Neural cell (in vitro differentiated cells): Measurements from ENCODE around the gene PTCRA. TPM values are rescaled to one million over a fixed set of nuclear protein-coding genes. Genes with fewer than 3 reads are reported as not detected.
"Not testable (repeated sequence)": the region's sequence is repeated elsewhere in the genome, so short reads cannot be mapped to it uniquely, and the experiment has no call there.

Source experiments
- H2AFZ ChIP-seq: fragments of 200-600, 300-800 bp; sonication (generic), shearing (Covaris generic); 2 replicates; pipeline ENCODE4 v1.6.0; 2014; ENCODE audit warnings: low read depth, mild to moderate bottlenecking, antibody characterized with exemption, low read length, moderate library complexity
- H3F3A ChIP-seq: fragments of 200-600 bp; shearing (Covaris generic); 2 replicates; pipeline ENCODE4 v1.6.1; 2016; ENCODE audit warnings: mild to moderate bottlenecking, moderate library complexity, mixed read lengths, antibody characterized with exemption, low read length; ENCODE audit not compliant: insufficient read depth, poor library complexity, severe bottlenecking
- H3K27ac ChIP-seq: fragments of 200-600, 300-800 bp; sonication (generic), shearing (Covaris generic); 2 replicates; pipeline ENCODE4 v1.5.1; 2014; ENCODE audit warnings: mild to moderate bottlenecking, low read length, moderate library complexity
- H3K27me3 ChIP-seq: fragments of 300-800, 200-600 bp; sonication (generic), shearing (Covaris generic); 2 replicates; pipeline ENCODE4 v1.6.0; 2014; ENCODE audit warnings: mild to moderate bottlenecking, low read depth, low read length, moderate library complexity; ENCODE audit not compliant: insufficient read depth
- H3K36me3 ChIP-seq: fragments of 300-800, 200-600 bp; sonication (generic), shearing (Covaris generic); 2 replicates; pipeline ENCODE4 v1.5.1; 2014; ENCODE audit warnings: mild to moderate bottlenecking, antibody characterized with exemption, low read length, moderate library complexity; ENCODE audit not compliant: insufficient read depth
- H3K4me2 ChIP-seq: fragments of 300-800, 200-600 bp; sonication (generic), shearing (Covaris generic); 2 replicates; pipeline ENCODE4 v1.6.0; 2014; ENCODE audit warnings: mild to moderate bottlenecking, low read length
- H3K4me3 ChIP-seq: fragments of 300-800, 200-600 bp; sonication (generic), shearing (Covaris generic); 2 replicates; pipeline ENCODE4 v1.5.1; 2014; ENCODE audit warnings: mild to moderate bottlenecking, low read length, moderate library complexity
- H3K79me2 ChIP-seq: fragments of 200-600 bp; shearing (Covaris generic); replicated peaks from 2 replicates; pipeline ENCODE4 v1.6.0; 2014; ENCODE audit warnings: mild to moderate bottlenecking, low read length, moderate library complexity; ENCODE audit not compliant: insufficient read depth
- H3K9ac ChIP-seq: fragments of 300-800, 200-600 bp; sonication (generic), shearing (Covaris generic); 2 replicates; pipeline ENCODE4 v1.6.1; 2016; ENCODE audit warnings: mild to moderate bottlenecking, low read length, mixed read lengths
- H3K9me2 ChIP-seq: fragments of 200-600 bp; shearing (Covaris generic); 2 replicates; pipeline ENCODE4 v1.6.1; 2016; ENCODE audit warnings: mild to moderate bottlenecking, low read length, mixed read lengths; ENCODE audit not compliant: insufficient read depth
- H3K9me3 ChIP-seq: fragments of 200-600, 300-800 bp; sonication (generic), shearing (Covaris generic); 2 replicates; pipeline ENCODE4 v1.6.1; 2016; ENCODE audit warnings: mild to moderate bottlenecking, mixed run types, low read length, moderate library complexity, mixed read lengths
- H4K20me1 ChIP-seq: fragments of 200-600 bp; shearing (Covaris generic); 2 replicates; pipeline ENCODE4 v1.6.1; 2016; ENCODE audit warnings: mild to moderate bottlenecking, mixed run types; ENCODE audit not compliant: insufficient read depth
- EP300 ChIP-seq: fragments of 450-650 bp; conservative IDR thresholded peaks from 2 replicates; pipeline ENCODE4 v1.6.1; 2014; ENCODE audit warnings: antibody characterized with exemption, mild to moderate bottlenecking, moderate library complexity; ENCODE audit not compliant: poor library complexity, severe bottlenecking
- EZH2 ChIP-seq: fragments of 200-600, 300-800 bp; shearing (Covaris generic), sonication (generic); IDR thresholded peaks from 2 replicates; pipeline ENCODE4 v1.6.1; 2014; ENCODE audit warnings: antibody characterized with exemption, low read length, borderline replicate concordance, mild to moderate bottlenecking; ENCODE audit not compliant: insufficient read depth, poor library complexity, severe bottlenecking
- MXI1 ChIP-seq: fragments of 450-650 bp; conservative IDR thresholded peaks from 2 replicates; pipeline ENCODE4 v1.6.1; 2014; ENCODE audit warnings: antibody characterized with exemption, mild to moderate bottlenecking; ENCODE audit not compliant: poor library complexity, severe bottlenecking
- POLR2AphosphoS5 ChIP-seq: IDR thresholded peaks from 2 replicates; pipeline ENCODE4 v1.6.1; 2012
- RAD21 ChIP-seq: fragments of 450-650 bp; conservative IDR thresholded peaks from 2 replicates; pipeline ENCODE4 v1.6.1; 2014; ENCODE audit warnings: antibody characterized with exemption, mild to moderate bottlenecking, moderate library complexity
- SMC3 ChIP-seq: fragments of 450-650 bp; conservative IDR thresholded peaks from 2 replicates; pipeline ENCODE4 v1.6.1; 2014; ENCODE audit warnings: antibody characterized with exemption, mild to moderate bottlenecking, moderate library complexity; ENCODE audit not compliant: poor library complexity
- TAF1 ChIP-seq: IDR thresholded peaks from 2 replicates; pipeline ENCODE4 v1.6.1; 2012; ENCODE audit warnings: low read depth
- polyA plus RNA-seq: library from polyadenylated mRNA; depleted of rRNA; stranded (reverse); fragments of >200 nt; gene quantifications from 2 replicates; pipeline ENCODE4 v1.2.3, GENCODE V29; 2014
- TF ChIP-seq, protein P1 (sequence below): IDR thresholded peaks from 2 replicates; pipeline ENCODE4 v1.6.1; 2012; ENCODE audit warnings: borderline replicate concordance
- TF ChIP-seq, protein P2 (sequence below): fragments of 450-650 bp; IDR thresholded peaks from 2 replicates; pipeline ENCODE4 v1.5.1; 2014; ENCODE audit warnings: antibody characterized with exemption, mild to moderate bottlenecking, moderate library complexity; ENCODE audit not compliant: poor library complexity, severe bottlenecking

The PTCRA gene
- polyA plus RNA-seq, 1 donor from 2014 or later: not detected

DNA sequence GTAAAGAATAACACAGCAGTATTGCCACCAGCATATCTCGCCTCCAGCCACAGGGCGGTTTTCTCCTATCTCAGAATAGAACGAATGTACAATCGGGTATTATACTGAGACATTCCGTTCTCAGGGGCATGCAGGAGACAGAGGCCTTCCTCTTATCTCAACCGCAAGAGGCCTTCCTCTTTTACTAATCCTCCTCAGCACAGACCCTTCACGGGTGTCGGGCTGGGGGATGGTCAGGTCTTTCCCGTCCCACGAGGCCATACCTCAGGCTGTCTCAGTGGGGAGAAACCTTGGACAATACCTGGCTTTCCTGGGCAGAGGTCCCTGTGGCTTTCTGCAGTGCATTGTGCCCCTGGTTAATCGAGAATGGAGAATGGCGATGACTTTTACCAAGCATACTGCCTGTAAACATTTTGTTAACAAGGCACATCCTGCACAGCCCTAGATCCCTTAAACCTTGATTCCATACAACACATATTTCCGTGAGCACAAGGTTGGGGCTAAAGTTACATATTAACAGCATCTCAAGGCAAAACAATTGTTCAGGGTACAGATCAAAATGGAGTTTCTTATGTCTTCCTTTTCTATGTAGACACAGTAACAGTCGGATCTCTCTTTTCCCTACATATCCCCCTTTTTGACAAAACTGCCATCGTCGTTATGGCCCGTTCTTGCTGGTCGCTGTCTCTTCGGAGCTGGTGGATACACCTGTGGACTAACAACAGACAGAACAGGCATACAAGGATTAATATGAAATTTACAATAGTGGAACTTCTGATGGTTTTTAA is 21.6 kb upstream of the PTCRA start:
- not testable (repeated sequence) for H3K36me3 ChIP-seq, H2AFZ ChIP-seq, H3K9me2 ChIP-seq, H3K4me3 ChIP-seq, H3K27me3 ChIP-seq, H3K9me3 ChIP-seq, H3K27ac ChIP-seq, H4K20me1 ChIP-seq, H3F3A ChIP-seq, H3K4me2 ChIP-seq, H3K9ac ChIP-seq, H3K79me2 ChIP-seq

DNA sequence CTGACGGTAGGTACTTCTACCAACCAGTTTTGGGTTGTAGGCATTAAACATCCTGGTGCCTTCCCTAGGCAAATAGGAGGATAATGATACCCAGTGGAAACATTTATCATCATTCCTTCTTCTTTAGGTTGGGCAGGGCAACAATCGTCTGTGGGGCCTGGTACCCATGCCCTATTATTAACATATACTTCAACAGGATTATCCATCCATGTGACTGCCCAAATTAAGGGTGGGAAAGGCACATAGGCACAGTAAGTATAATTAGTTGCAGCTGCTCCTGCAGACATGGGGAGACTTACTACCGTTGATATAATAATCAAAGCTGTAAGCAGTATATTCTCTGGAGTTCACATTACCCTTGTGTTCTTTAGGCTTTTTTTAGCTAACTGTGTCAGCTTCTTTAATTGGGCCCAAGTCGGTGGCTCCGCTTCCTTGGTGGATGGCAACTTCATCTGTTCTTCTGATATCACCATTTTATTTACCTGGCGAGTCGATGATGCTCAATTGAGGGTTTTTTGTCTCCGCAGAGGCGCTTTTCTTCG is 19.6 kb upstream of the PTCRA start:
- TF ChIP-seq EZH2: no peak
- TF ChIP-seq EP300: no peak
- TF ChIP-seq RAD21: no peak
- TF ChIP-seq POLR2AphosphoS5: no peak
- TF ChIP-seq SMC3: no peak
- TF ChIP-seq, protein P1, sequence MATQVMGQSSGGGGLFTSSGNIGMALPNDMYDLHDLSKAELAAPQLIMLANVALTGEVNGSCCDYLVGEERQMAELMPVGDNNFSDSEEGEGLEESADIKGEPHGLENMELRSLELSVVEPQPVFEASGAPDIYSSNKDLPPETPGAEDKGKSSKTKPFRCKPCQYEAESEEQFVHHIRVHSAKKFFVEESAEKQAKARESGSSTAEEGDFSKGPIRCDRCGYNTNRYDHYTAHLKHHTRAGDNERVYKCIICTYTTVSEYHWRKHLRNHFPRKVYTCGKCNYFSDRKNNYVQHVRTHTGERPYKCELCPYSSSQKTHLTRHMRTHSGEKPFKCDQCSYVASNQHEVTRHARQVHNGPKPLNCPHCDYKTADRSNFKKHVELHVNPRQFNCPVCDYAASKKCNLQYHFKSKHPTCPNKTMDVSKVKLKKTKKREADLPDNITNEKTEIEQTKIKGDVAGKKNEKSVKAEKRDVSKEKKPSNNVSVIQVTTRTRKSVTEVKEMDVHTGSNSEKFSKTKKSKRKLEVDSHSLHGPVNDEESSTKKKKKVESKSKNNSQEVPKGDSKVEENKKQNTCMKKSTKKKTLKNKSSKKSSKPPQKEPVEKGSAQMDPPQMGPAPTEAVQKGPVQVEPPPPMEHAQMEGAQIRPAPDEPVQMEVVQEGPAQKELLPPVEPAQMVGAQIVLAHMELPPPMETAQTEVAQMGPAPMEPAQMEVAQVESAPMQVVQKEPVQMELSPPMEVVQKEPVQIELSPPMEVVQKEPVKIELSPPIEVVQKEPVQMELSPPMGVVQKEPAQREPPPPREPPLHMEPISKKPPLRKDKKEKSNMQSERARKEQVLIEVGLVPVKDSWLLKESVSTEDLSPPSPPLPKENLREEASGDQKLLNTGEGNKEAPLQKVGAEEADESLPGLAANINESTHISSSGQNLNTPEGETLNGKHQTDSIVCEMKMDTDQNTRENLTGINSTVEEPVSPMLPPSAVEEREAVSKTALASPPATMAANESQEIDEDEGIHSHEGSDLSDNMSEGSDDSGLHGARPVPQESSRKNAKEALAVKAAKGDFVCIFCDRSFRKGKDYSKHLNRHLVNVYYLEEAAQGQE: no peak
- TF ChIP-seq, protein P2, sequence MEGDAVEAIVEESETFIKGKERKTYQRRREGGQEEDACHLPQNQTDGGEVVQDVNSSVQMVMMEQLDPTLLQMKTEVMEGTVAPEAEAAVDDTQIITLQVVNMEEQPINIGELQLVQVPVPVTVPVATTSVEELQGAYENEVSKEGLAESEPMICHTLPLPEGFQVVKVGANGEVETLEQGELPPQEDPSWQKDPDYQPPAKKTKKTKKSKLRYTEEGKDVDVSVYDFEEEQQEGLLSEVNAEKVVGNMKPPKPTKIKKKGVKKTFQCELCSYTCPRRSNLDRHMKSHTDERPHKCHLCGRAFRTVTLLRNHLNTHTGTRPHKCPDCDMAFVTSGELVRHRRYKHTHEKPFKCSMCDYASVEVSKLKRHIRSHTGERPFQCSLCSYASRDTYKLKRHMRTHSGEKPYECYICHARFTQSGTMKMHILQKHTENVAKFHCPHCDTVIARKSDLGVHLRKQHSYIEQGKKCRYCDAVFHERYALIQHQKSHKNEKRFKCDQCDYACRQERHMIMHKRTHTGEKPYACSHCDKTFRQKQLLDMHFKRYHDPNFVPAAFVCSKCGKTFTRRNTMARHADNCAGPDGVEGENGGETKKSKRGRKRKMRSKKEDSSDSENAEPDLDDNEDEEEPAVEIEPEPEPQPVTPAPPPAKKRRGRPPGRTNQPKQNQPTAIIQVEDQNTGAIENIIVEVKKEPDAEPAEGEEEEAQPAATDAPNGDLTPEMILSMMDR: no peak
- no peak for TF ChIP-seq TAF1
- no peak for TF ChIP-seq MXI1
- Histone ChIP-seq H3K4me3 (no peak overlapping the region), H3F3A (no peaks in the 10 kb centered on the region), H3K9ac (no peak overlapping the region), H3K9me3 (no peaks in the 10 kb centered on the region), H3K27ac (no peak overlapping the region), H4K20me1 (no peaks in the 10 kb centered on the region), H3K27me3 (no peaks in the 10 kb centered on the region), H3K9me2 (no peaks in the 10 kb centered on the region), H3K4me2 (no peak overlapping the region), H3K79me2 (no peaks in the 10 kb centered on the region), H3K36me3 (no peaks in the 10 kb centered on the region), H2AFZ (no peak overlapping the region)
